GM19463 (cell line): ENCODE measurements around the gene STRN.
"Not testable (repeated sequence)": the region's sequence is repeated elsewhere in the genome, so short reads cannot be mapped to it uniquely, and the experiment has no call there.

Experiments used
- ATAC-seq: cut with Tn5 transposase; IDR thresholded peaks from one replicate; pipeline ENCODE4 v1.9.1; 2021; ENCODE audit warnings: mild to moderate bottlenecking, moderate library complexity; ENCODE audit not compliant: unreplicated experiment

Gene STRN, protein sequence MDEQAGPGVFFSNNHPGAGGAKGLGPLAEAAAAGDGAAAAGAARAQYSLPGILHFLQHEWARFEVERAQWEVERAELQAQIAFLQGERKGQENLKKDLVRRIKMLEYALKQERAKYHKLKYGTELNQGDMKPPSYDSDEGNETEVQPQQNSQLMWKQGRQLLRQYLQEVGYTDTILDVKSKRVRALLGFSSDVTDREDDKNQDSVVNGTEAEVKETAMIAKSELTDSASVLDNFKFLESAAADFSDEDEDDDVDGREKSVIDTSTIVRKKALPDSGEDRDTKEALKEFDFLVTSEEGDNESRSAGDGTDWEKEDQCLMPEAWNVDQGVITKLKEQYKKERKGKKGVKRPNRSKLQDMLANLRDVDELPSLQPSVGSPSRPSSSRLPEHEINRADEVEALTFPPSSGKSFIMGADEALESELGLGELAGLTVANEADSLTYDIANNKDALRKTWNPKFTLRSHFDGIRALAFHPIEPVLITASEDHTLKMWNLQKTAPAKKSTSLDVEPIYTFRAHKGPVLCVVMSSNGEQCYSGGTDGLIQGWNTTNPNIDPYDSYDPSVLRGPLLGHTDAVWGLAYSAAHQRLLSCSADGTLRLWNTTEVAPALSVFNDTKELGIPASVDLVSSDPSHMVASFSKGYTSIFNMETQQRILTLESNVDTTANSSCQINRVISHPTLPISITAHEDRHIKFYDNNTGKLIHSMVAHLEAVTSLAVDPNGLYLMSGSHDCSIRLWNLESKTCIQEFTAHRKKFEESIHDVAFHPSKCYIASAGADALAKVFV

DNA sequence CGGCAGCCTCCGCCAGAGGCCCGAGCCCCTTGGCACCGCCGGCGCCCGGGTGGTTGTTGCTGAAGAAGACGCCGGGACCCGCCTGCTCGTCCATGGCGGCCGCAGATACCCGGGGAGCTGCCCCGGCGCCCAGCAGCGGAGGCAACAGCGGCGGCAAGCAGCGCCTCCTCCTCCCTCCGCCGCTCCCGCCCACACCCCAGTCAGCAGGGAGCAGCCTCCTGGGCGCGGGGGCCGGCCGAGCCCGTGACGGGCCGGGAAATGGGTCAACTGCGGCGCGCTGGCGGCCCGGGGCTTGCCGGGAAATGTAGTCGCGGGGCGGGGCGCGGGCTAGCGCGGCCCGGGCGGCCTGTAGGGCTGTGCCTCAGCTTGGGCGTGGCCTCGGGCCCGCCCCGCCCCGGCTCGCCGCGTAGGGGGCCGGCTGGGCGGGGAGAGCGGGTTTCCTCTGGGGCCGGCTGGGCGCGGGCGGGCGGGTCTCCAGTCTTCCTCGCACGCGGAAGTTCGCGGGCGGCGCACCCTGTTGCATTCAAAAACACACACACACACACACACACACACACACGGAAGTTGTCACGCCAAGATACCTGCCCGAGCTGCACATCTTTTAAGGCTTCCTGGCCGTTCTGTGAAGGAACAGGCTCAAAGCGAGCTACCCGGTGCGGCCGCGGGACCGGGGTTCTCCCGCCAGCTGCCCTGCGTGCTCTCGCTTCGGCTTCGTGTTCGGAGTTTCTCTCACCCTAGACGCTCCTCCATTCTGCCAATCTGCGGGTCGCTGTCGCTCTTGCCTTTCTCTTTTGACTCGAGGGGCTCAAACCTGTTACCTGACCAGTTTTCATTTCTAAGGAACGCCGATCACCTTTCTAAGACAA, at the start of gene STRN:
Gene STRN (minus strand): TSS at position 167 of the 866 bp plus-strand sequence. CDS start 73 bp downstream, at position 94.
- ATAC-seq = peak; percentile 95

GRCh38 chr2:37013315-37013641, 46.9 kb upstream of the STRN start:
- peak; percentile 9 for ATAC-seq

DNA sequence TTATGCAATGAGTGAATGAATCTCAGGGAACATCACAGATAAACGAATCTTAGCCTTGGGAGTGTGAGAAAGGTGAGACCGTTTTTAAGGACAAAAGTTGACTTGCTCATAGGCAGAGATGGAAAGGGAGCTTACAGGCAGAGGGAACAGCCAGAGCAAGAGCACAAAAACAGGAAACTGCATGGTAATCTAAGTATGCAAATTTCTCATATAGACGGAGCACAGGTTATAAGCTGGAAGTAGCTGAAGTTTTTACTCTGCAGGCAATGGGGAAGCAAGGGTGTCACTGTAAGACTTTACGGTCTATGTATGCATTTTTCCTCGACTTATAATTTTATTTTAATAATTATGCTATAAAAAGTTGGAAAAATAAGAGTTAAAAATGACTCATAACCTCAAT, 44.8 kb upstream of the STRN start:
- peak; percentile 29 for ATAC-seq

GRCh38 chr2:37005118-37005868, 39.0 kb upstream of the STRN start:
- ATAC-seq = peak; percentile 99

- no peak for ATAC-seq
Observed at GRCh38 chr2:37000988-37001556, 34.7 kb upstream of the STRN start.

- no peak for ATAC-seq
Observed at GRCh38 chr2:37000318-37000717, 34.0 kb upstream of the STRN start.

GRCh38 chr2:36999416-36999815, 33.1 kb upstream of the STRN start:
- ATAC-seq = not testable (repeated sequence)

- no peak for ATAC-seq
Observed at GRCh38 chr2:36993841-36994620, 27.7 kb upstream of the STRN start.

DNA sequence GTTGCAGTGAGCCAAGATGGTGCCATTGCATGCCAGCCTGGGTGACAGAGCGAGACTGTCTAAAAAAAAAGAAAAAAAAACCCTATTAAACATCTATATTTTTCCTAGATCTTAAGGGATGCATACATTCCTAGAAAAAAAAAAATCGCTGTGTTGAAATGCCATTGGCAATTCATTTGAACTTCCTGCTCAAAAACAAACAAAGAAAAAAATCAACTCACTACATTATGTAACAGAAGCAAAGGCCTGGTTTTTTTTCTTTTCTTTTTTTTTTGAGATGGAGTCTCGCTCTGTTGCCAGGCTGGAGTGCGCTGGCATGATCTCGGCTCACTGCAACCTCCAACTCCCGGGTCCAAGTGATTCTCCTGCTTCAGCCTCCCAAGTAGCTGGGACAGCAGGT, 21.7 kb upstream of the STRN start:
- no peak for ATAC-seq

DNA sequence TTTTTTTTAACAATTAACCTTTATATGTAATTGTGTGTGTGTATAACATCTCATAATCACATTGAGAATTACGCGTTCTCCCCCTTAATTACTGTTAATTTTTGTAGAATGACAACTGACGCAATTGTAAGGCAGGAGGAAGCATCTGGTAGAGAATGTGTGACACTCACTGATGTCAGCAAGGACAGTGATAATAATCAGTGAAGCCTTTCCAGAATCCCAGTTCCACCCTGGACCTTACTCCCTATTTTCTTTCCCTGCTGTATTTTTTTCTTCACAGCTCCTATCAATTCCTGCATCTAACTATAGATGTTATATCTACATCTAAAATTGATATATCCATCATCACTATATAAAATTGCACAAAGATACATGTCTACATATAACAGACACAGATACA, 16.1 kb upstream of the STRN start:
- ATAC-seq = no peak

- no peak for ATAC-seq
Observed at GRCh38 chr2:36981911-36982310, 15.6 kb upstream of the STRN start.

DNA sequence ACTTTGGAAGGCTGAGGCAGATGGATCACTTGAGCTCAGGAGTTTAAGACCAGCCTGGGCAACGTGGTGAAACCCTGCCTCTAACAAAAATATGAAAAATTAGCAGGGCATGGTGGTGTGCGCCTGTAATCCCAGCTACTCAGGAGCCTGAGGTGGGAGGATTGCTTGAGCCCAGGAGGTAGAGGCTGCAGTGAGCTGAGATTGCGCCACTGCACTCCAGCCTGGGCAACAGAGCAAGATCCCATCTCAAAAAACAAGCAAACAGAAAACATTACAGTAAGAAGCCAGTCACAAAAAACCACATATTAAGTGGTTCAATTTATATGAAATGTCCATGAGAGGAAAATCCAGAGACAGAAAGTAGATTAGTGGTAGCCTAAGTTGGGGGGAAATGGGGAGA, 12.7 kb upstream of the STRN start:
- not testable (repeated sequence) for ATAC-seq

GRCh38 chr2:36976065-36976464, 9.7 kb upstream of the STRN start:
- ATAC-seq = no peak

GRCh38 chr2:36975306-36975705, 9.0 kb upstream of the STRN start:
- no peak for ATAC-seq

DNA sequence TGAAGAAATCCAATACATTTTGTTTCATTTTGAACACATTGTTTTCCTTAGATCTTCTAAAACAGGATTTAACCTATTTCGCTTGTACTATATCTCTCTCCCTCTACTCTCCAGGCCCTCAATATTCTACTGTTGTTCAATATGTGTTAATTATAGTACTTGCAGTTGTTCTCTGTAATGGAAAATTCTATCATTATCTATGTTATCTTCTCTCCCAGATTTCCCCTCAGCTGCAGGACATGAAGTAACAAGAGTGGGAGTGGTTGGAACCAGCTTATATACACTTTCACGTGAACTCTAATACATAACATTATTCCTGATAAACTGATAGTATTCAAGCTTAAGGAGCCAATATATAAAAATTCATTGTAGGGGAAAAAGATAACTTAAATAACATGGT, 7.0 kb upstream of the STRN start:
- ATAC-seq = no peak

- no peak for ATAC-seq
Observed at GRCh38 chr2:36971990-36972389, 5.7 kb upstream of the STRN start.

- ATAC-seq = no peak
Observed at GRCh38 chr2:36967236-36967876, 1.0 kb upstream of the STRN start.

- peak; percentile 20 for ATAC-seq
Observed at GRCh38 chr2:36965751-36966369, 476 bp downstream of the STRN start.

DNA sequence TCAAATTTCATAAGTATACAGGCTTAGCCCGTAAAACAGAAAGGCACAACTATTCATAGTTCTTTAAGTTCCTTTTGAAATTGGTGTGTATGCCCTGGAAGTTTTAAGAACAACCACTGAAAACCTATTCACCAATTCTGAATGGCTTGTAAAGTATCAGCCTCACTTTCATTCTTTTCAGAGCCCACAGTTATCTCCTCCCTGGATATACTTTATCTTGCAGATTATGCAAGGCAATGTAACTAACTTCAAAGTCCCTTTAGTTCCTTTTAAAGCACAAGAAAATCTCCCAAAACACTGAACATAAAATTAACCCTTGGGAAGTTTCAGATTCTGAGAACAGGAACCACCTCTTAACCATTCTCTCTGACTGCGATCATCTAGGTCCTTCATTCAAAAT, 1.1 kb downstream of the STRN start:
- no peak for ATAC-seq
